Stimulated activated CD4-positive, alpha-beta T cell treated with anti-CD3 and anti-CD28 coated beads, Interleukin-1b, Interleukin-23, amount 100 ng/mL, for 48 hours (primary cell): Measurements from ENCODE around the gene TENT4A.
"Not testable (repeated sequence)": the region's sequence is repeated elsewhere in the genome, so short reads cannot be mapped to it uniquely, and the experiment has no call there.

Experiments used
- DNase-seq: peaks from one replicate; pipeline ENCODE4 v3.0.0-alpha.2; 2020

TENT4A gene

GRCh38 chr5:6754766-6755165 lies 41.5 kb downstream of the TENT4A start:
- no peak for DNase-seq

GRCh38 chr5:6755519-6755918 lies 42.3 kb downstream of the TENT4A start:
- DNase-seq, result no peak

- DNase-seq, result no peak
Measured at GRCh38 chr5:6755941-6756340, 42.7 kb downstream of the TENT4A start.

DNA sequence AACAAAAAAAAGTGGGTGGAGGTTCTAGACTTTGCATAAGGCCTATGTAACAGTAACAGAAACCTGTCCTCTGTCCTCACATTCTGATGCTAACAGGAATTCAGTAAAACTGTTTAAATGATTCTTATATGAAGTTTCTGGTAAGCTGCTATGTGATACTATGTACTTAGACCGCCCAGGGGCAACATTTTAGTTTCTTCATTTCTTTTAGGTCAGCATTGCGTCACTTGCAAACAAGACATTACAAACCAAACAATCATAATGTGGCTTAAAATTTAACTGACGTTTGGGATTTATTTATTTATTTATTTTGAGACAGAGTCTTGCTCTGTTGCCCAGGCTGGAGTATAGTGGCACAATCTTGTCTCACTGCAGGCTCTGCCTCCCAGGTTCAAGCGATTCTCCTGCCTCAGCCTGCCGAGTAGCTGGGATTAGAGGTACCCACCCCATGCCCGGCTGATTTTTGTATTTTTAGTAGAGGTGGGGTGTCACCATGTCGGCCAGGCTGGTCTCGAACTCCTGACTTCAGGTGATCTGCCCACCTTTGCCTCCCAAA lies 44.3 kb downstream of the TENT4A start:
- DNase-seq, result no peak

- DNase-seq, result no peak
Measured at GRCh38 chr5:6758236-6758635, 45.0 kb downstream of the TENT4A start.

GRCh38 chr5:6758706-6759105 lies 45.5 kb downstream of the TENT4A start:
- no peak for DNase-seq

DNA sequence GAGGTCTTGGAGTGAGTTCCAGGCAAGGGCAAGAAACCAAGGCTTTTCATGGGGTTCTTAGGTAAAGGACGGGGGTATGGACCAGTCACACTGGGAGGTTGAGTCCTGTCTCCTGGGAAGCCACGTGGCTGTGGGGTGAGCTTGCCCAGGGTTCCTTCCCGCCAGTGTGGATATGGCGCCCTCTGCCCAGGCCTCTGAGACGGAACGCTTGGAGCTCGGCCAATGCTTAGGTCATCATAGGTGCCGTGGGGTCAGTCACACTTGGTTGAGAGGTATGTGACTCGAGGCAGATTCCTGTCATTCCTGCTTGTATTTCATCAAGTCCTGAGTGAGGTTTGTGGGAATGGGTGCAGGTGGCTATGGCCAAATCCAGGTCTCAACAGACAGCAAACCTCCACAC lies 46.2 kb downstream of the TENT4A start:
- DNase-seq, result no peak

- DNase-seq, result no peak
Measured at GRCh38 chr5:6759983-6760382, 46.8 kb downstream of the TENT4A start.

- DNase-seq, result no peak
Measured at GRCh38 chr5:6760686-6761085, 47.5 kb downstream of the TENT4A start.

- DNase-seq, result no peak
Measured at GRCh38 chr5:6761333-6761732, 48.1 kb downstream of the TENT4A start.

GRCh38 chr5:6762116-6762515 lies 48.9 kb downstream of the TENT4A start:
- no peak for DNase-seq

- DNase-seq, result no peak
Measured at GRCh38 chr5:6762697-6763096, 49.5 kb downstream of the TENT4A start.

- DNase-seq, result no peak
Measured at GRCh38 chr5:6763191-6763590, 50.0 kb downstream of the TENT4A start.

DNA sequence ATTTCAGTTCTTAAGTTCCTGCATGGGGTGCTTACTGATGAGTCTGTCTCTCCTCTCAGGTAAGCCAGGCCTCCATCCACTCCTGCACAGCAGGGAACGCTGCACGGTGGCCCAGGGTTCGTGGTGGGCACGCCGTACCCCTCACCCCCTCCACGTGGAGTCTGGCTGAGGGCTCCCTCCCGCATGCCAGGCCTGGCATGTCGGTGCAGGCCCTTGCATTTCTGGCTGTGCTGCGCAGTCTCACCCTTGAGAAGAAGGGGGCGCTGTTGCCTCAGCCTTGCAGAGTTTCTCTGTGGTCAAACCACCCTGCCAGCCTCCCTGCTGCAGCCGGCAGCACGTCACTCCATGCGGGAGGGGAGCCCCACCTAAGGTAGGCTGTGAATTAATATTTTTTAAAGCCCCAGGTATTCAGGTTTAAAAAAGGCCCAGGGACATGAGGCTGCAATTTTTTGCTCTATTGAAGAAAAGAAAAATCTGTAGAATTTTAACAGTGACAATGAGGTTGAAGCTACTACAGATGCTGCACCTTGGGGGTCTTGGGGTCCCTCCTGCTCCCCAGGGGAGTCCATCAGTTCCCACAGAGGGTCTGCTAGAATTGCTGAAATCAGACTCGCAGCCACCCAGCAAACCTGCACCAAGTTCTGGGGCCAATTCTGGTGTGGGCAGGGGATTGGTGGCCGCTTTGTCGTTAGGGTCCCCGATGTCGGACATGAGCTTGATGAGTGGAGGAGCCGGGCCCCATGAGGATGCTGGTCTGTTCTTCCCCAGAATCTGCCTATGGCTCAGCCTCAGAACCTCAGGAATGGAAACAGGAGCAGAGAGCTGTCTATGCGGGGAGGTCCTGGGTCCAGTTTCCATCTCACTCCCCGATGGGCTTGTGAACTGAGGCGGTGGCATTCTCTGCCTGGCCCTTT lies 52.6 kb downstream of the TENT4A start:
- DNase-seq, result peak; percentile 79

DNA sequence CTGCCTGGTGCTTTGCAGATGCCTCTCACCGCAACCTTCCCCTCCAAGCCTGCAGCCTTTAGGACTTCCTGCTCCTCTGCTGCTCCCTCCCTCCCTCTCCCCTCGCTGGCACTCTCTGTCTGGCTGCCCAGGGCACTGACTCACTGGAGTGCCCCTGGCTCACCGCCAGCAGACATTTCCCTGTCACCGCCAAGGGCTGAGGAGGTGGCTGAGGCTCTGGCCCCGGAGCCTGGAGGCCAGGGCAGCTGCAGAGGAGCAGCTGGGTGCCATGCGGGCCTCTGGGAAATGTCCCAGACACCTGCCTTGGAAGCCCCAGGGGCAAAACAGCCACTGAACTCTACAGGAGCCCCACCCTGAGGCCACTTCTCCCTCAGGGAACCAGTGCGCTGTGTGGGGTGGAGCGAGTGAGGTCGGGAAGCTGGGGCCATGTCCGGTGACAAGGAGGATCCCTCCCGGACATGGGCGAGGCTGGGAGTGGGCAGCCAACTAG lies 53.4 kb downstream of the TENT4A start:
- peak; percentile 63 for DNase-seq

- DNase-seq, result no peak
Measured at GRCh38 chr5:6767481-6768063, 54.3 kb downstream of the TENT4A start.

GRCh38 chr5:6768590-6769230 lies 55.5 kb downstream of the TENT4A start:
- DNase-seq, result no peak

GRCh38 chr5:6770826-6771607 lies 57.8 kb downstream of the TENT4A start:
- no peak for DNase-seq

DNA sequence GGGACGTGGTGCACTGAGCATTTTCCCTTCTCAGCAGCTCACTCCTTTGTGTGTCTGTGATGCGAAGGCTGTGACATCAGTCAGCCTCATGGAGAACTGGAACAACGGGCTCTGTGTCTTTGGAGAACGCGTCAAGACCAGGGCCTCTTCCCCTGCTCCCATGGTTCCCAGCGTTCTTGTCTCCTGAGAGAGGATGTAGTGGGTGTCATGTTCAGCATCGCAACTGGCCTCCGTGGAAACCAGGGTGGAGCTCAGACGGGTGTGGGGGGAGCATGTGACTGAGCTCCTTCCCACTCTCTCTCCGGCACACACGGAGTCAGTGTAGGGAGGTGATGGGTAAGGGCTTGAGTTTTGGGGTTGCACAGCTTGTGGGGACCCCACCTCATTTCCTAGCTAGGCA lies 59.7 kb downstream of the TENT4A start:
- no peak for DNase-seq

GRCh38 chr5:6773342-6774035 lies 60.3 kb downstream of the TENT4A start:
- no peak for DNase-seq

- DNase-seq, result not testable (repeated sequence)
Measured at GRCh38 chr5:6774207-6774606, 61.0 kb downstream of the TENT4A start.

- no peak for DNase-seq
Measured at GRCh38 chr5:6774721-6775204, 61.5 kb downstream of the TENT4A start.
